HepG2 (cell line): ENCODE measurements around the gene HDGFL1. TPM values are rescaled to one million over a fixed set of nuclear protein-coding genes. Genes with fewer than 3 reads are reported as not detected.

ENCODE experiments used
- ATAC-seq: fragments of 200-7000 bp; cut with Tn5 transposase; 3 replicates; pipeline ENCODE4 v1.9.1; 2020; ENCODE audit warnings: mild to moderate bottlenecking, moderate library complexity
- BruUV-seq: library from RNA; stranded (reverse); fragments of 400-500 nt; replicated peaks from 2 replicates; lab custom pipeline; 2021; lab: Mats Ljungman, UMichigan
- CTCF ChIA-PET: fragments of 300-600 bp; formaldehyde crosslinking; extraction: SDS; loops from one replicate; lab custom pipeline; 2021; ENCODE audit warnings: low total read pairs, inconsistent platforms, low intra/inter-chr PET ratio; lab: Yijun Ruan, JAX
- POLR2A ChIA-PET: fragments of 350-600 bp; sonication (Branson Sonifier 250); formaldehyde crosslinking; loops from one replicate; lab custom pipeline; 2020; ENCODE audit warnings: antibody characterized with exemption, inconsistent platforms; lab: Yijun Ruan, JAX
- DNase-seq: peaks from one replicate; pipeline ENCODE4 v3.0.0-alpha.2; 2015; ENCODE audit warnings: low spot score
- FAIRE-seq: peaks from 3 replicates; lab custom pipeline; 2011; peaks lifted over from hg19 to GRCh38; lab: Jason Lieb, UNC
- H2AFZ ChIP-seq: one replicate; pipeline ENCODE4 v1.6.1; 2011; ENCODE audit warnings: low read length, inconsistent platforms
- H3K27ac ChIP-seq: fragments of 300-600 bp; 3 replicates; pipeline ENCODE4 v1.8.0; 2011; ENCODE audit warnings: mixed run types, mild to moderate bottlenecking, mixed read lengths, low read length, inconsistent platforms; ENCODE audit not compliant: insufficient read depth; ENCODE audit errors: extremely low read length
- H3K27me3 ChIP-seq, 2 experiments: fragments of 200-600 bp in 1 of 2; 2 replicates in 1 of 2; 3 replicates in 1 of 2; pipeline versions ENCODE4 v1.6.0 to v1.8.0; 2011; ENCODE audit warnings: low read length in 2 of 2, mild to moderate bottlenecking in 2 of 2, moderate library complexity in 2 of 2, inconsistent platforms in 1 of 2; ENCODE audit not compliant: insufficient read depth in 2 of 2, control insufficient read depth in 1 of 2
- H3K36me3 ChIP-seq, 2 experiments: fragments of 200-600 bp in 1 of 2; replicated peaks in 1 of 2; 2 replicates in 1 of 2; 3 replicates in 1 of 2; pipeline versions ENCODE4 v1.5.1 to v1.8.0; 2011; ENCODE audit warnings: low read length in 2 of 2, inconsistent platforms in 1 of 2; ENCODE audit not compliant: insufficient read depth in 2 of 2, control insufficient read depth in 1 of 2
- H3K4me1 ChIP-seq: 2 replicates; pipeline ENCODE4 v1.5.1; 2012; ENCODE audit warnings: low read length, inconsistent platforms; ENCODE audit not compliant: insufficient read depth
- H3K4me2 ChIP-seq: 2 replicates; pipeline ENCODE4 v1.6.0; 2011; ENCODE audit warnings: low read depth, low read length, inconsistent platforms
- H3K4me3 ChIP-seq, 3 experiments: fragments of 200-600 bp in 1 of 3; sonication (generic), shearing (Covaris generic) in 1 of 3; replicated peaks in 1 of 3; 2 replicates each; pipeline ENCODE4 v1.5.1; 2011 to 2016; ENCODE audit warnings: low read length in 3 of 3, inconsistent platforms in 2 of 3, low read depth in 2 of 3, mild to moderate bottlenecking in 2 of 3, control low read depth in 1 of 3, mixed read lengths in 1 of 3; ENCODE audit not compliant: insufficient read depth in 1 of 3
- H3K79me2 ChIP-seq: one replicate; pipeline ENCODE4 v1.6.1; 2011; ENCODE audit warnings: low read length, inconsistent platforms; ENCODE audit not compliant: insufficient read depth
- H3K9ac ChIP-seq: 2 replicates; pipeline ENCODE4 v1.6.0; 2011; ENCODE audit warnings: mild to moderate bottlenecking, low read depth, low read length, inconsistent platforms; ENCODE audit not compliant: insufficient read depth
- H3K9me3 ChIP-seq: 2 replicates; pipeline ENCODE4 v1.5.1; 2012; ENCODE audit warnings: mild to moderate bottlenecking, low read length
- H4K20me1 ChIP-seq: 2 replicates; pipeline ENCODE4 v1.6.0; 2011; ENCODE audit warnings: inconsistent platforms, mild to moderate bottlenecking, low read length, moderate library complexity; ENCODE audit not compliant: insufficient read depth
- FOXJ3 ChIP-seq: sonication (generic); formaldehyde crosslinking; IDR thresholded peaks from 2 replicates; pipeline ENCODE4 v1.4.0; 2020; ENCODE audit warnings: missing genetic modification reagents, mild to moderate bottlenecking, borderline replicate concordance
- GATA4 ChIP-seq: sonication (generic); IDR thresholded peaks from 2 replicates; pipeline ENCODE4 v1.6.1; 2016; ENCODE audit warnings: antibody characterized with exemption, low read depth, borderline replicate concordance
- JUN ChIP-seq: sonication (generic); formaldehyde crosslinking; IDR thresholded peaks from 2 replicates; pipeline ENCODE4 v1.4.0; 2020; ENCODE audit warnings: mild to moderate bottlenecking, missing genetic modification reagents
- KAT7 ChIP-seq: IDR thresholded peaks from 2 replicates; pipeline ENCODE4 v1.6.1; 2018; ENCODE audit warnings: borderline replicate concordance, missing compliant biosample characterization
- KLF9 ChIP-seq: IDR thresholded peaks from 2 replicates; pipeline ENCODE4 v1.6.1; 2016; ENCODE audit warnings: low read depth
- NKX3-1 ChIP-seq: sonication (generic); formaldehyde crosslinking; IDR thresholded peaks from 2 replicates; pipeline ENCODE4 v1.5.0; 2020; ENCODE audit warnings: missing genetic modification reagents
- PHF8 ChIP-seq: sonication (generic); formaldehyde crosslinking; IDR thresholded peaks from 2 replicates; pipeline ENCODE4 v1.5.0; 2020; ENCODE audit warnings: missing genetic modification reagents
- TEAD2 ChIP-seq: sonication (generic); formaldehyde crosslinking; IDR thresholded peaks from 2 replicates; pipeline ENCODE4 v1.9.0; 2021; ENCODE audit warnings: missing genetic modification reagents
- ZNF772 ChIP-seq: sonication (generic); formaldehyde crosslinking; IDR thresholded peaks from 2 replicates; pipeline ENCODE4 v1.5.0; 2020; ENCODE audit warnings: mild to moderate bottlenecking, missing genetic modification reagents
- ZNF781 ChIP-seq: sonication (generic); formaldehyde crosslinking; IDR thresholded peaks from 2 replicates; pipeline ENCODE4 v1.5.1; 2020; ENCODE audit warnings: borderline replicate concordance, mild to moderate bottlenecking, missing genetic modification reagents; ENCODE audit errors: not compliant biosample characterization
- ZNF841 ChIP-seq: sonication (generic); formaldehyde crosslinking; IDR thresholded peaks from 2 replicates; pipeline ENCODE4 v1.8.1; 2023; ENCODE audit warnings: missing genetic modification reagents, borderline replicate concordance
- WGBS: methylation state at CpG from one replicate; pipeline ENCODE4 v1.1.6; 2017; ENCODE audit warnings: low lambda C conversion rate; 5-methylcytosine and 5-hydroxymethylcytosine counted together
- in situ Hi-C: cut with HindIII; loops from 2 replicates; pipeline ENCODE4 v1.10.0; 2017; ENCODE audit warnings: low pct_unique_long_range_greater_than_20kb; ENCODE audit not compliant: extremely low pct_ligation_motif_present
- intact Hi-C: fragments of 100-400 bp; cut with micrococcal nuclease; formaldehyde crosslinking; loops from one replicate; pipeline ENCODE4 v1.10.0; 2022; ENCODE audit not compliant: unreplicated experiment
- polyA plus RNA-seq, 8 experiments: library from polyadenylated mRNA; depleted of rRNA in 3 of 8; stranded (reverse) in 7 of 8; unstranded in 1 of 8; fragments of >200 nt; fragmentation: Illumina TruSeq in 4 of 8; extraction: Trizol in 4 of 8; gene quantifications; 2 replicates each; pipeline versions ENCODE4 v1.2.1 to v1.2.3, GENCODE V29; 2011 to 2016; ENCODE audit warnings: low read depth in 4 of 8, missing spikeins in 1 of 8, mixed read lengths in 1 of 8; ENCODE audit not compliant: insufficient read depth in 1 of 8
- total RNA-seq, 5 experiments: library from RNA; depleted of rRNA; stranded (reverse); fragments of >200 nt; fragmentation: Illumina TruSeq; extraction: Trizol; gene quantifications; 2 replicates each; pipeline ENCODE4 v1.2.3, GENCODE V29; 2016; ENCODE audit warnings: low read depth in 1 of 5
- TF ChIP-seq, protein P1 (sequence below), 2 experiments: sonication (generic) in 1 of 2; formaldehyde crosslinking in 1 of 2; IDR thresholded peaks; 2 replicates each; pipeline versions ENCODE4 v1.4.0 to v1.6.1; 2018 to 2020; ENCODE audit warnings: missing genetic modification reagents in 2 of 2, borderline replicate concordance in 1 of 2, low read depth in 1 of 2, mild to moderate bottlenecking in 1 of 2, missing biosample characterization in 1 of 2
- TF ChIP-seq, protein P2 (sequence below): sonication (generic); formaldehyde crosslinking; IDR thresholded peaks from 2 replicates; pipeline ENCODE4 v1.4.0; 2020; ENCODE audit warnings: missing genetic modification reagents, borderline replicate concordance
- TF ChIP-seq, protein P3 (sequence below): sonication (generic); formaldehyde crosslinking; IDR thresholded peaks from 2 replicates; pipeline ENCODE4 v1.4.0; 2020; ENCODE audit warnings: mild to moderate bottlenecking, missing genetic modification reagents

The HDGFL1 gene
- total and polyA plus RNA-seq, 2 of the 13 experiments (the other 11 are each of a cell fraction or from before 2014, with no cell fraction given) = not detected

DNA sequence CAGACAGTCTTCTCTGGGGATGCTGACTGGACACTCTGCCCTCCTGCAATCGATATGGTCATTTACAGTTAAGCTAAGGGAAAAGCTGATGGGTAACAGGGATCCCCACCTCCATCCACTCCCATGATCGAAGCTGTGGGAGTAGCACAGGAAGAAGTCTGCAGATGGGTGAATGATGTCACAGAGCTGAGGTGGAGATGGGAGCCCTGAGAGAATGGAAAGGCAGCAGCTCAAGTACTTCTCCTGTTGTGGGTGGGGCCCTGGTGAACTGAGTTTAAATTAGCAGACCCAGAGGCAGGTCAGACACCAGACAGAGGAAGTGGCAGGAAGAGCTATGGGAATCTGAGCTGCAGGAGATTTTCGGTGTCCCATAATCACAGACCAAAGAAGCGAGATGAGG, 29.0 kb downstream of the HDGFL1 start:
- Histone ChIP-seq H3K27me3 (no peaks in the 10 kb centered on the region), H2AFZ (no peak overlapping the region), H3K27ac (no peak overlapping the region), H3K36me3 (no peaks in the 10 kb centered on the region), H3K4me1 (no peaks in the 10 kb centered on the region), H3K4me2 (no peak overlapping the region), H4K20me1 (no peaks in the 10 kb centered on the region), H3K9ac (no peak overlapping the region), H3K4me3 (no peak overlapping the region), H3K79me2 (no peaks in the 10 kb centered on the region), H3K9me3 (peaks cover 82% of the 10 kb centered on the region)
- WGBS = under 1% methylated on average over 4 of the region's 4 CpGs
- POLR2A ChIA-PET = no interaction called here
- DNase-seq = no peak
- in situ Hi-C loops = no loop called here
- CTCF ChIA-PET = no interaction called here
- ATAC-seq = no peak
- no TSS peak for BruUV-seq
- TF ChIP-seq, protein P1, sequence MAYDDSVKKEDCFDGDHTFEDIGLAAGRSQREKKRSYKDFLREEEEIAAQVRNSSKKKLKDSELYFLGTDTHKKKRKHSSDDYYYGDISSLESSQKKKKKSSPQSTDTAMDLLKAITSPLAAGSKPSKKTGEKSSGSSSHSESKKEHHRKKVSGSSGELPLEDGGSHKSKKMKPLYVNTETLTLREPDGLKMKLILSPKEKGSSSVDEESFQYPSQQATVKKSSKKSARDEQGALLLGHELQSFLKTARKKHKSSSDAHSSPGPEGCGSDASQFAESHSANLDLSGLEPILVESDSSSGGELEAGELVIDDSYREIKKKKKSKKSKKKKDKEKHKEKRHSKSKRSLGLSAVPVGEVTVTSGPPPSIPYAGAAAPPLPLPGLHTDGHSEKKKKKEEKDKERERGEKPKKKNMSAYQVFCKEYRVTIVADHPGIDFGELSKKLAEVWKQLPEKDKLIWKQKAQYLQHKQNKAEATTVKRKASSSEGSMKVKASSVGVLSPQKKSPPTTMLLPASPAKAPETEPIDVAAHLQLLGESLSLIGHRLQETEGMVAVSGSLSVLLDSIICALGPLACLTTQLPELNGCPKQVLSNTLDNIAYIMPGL (CRISPR knock-in tag; IDR thresholded peaks at IDR 0.05; ENCODE audit: borderline replicate concordance in 1 of 2, low read depth in 1 of 2) = no peak
- TF ChIP-seq NKX3-1 (no peak), ZNF781 (CRISPR knock-in tag) (no peak), PHF8 (CRISPR knock-in tag) (no peak), ZNF772 (no peak), KAT7 (CRISPR knock-in tag) (no peak), JUN (CRISPR knock-in tag) (no peak), GATA4 (no peak), TEAD2 (CRISPR knock-in tag) (no peak), KLF9 (CRISPR knock-in tag) (no peak), ZNF841 (CRISPR knock-in tag) (no peak), FOXJ3 (CRISPR knock-in tag) (no peak)
- TF ChIP-seq, protein P2, sequence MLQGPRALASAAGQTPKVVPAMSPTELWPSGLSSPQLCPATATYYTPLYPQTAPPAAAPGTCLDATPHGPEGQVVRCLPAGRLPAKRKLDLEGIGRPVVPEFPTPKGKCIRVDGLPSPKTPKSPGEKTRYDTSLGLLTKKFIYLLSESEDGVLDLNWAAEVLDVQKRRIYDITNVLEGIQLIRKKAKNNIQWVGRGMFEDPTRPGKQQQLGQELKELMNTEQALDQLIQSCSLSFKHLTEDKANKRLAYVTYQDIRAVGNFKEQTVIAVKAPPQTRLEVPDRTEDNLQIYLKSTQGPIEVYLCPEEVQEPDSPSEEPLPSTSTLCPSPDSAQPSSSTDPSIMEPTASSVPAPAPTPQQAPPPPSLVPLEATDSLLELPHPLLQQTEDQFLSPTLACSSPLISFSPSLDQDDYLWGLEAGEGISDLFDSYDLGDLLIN (CRISPR knock-in tag) = no peak
- TF ChIP-seq, protein P3, sequence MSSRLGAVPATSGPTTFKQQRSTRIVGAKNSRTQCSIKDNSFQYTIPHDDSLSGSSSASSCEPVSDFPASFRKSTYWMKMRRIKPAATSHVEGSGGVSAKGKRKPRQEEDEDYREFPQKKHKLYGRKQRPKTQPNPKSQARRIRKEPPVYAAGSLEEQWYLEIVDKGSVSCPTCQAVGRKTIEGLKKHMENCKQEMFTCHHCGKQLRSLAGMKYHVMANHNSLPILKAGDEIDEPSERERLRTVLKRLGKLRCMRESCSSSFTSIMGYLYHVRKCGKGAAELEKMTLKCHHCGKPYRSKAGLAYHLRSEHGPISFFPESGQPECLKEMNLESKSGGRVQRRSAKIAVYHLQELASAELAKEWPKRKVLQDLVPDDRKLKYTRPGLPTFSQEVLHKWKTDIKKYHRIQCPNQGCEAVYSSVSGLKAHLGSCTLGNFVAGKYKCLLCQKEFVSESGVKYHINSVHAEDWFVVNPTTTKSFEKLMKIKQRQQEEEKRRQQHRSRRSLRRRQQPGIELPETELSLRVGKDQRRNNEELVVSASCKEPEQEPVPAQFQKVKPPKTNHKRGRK (CRISPR knock-in tag) = no peak
- FAIRE-seq = no peak
- intact Hi-C loops = no loop called here
